ENCODE data around the gene STS.

The STS gene

DNA sequence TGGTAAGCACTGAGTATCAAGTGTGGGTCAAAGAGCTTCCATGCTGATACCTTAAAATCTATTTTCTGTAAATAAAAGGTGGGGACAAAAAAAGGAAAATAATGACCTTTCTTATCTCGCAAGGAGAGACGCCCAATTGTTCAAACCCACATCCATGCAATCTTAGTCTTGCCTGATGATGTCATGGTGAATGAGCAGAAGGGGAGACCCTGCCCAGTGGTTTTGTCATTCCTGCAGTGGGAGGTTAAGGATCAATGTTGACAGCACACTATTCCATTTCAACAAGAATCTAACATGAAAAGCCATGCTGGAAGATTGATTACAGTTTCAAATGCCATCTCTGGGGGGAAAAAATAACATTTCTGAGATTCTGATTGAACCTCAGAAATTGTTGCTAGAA is 41.2 kb downstream of the STS start:
- DNase-seq (ENCODE audit: low read depth): no peak

DNA sequence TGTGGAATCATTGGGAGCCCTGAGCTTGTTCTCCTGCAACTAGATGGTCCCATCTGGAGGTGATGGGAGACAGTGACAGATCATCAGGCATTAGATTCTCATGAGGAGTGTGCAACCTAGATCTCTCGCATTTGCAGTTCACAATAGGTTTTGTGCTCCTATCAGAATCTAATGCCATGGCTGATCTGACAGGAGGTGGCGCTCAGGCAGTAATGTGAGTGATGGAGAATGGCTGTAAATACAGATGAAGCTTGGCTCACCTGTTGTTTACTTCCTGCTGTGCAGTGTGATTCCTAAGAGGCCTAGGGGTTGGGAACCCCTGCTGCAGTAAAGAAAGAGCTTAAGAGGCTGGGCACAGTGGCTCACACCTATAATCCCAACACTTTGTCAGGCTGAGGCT is 42.6 kb downstream of the STS start:
- DNase-seq (ENCODE audit: low read depth): no peak

DNA sequence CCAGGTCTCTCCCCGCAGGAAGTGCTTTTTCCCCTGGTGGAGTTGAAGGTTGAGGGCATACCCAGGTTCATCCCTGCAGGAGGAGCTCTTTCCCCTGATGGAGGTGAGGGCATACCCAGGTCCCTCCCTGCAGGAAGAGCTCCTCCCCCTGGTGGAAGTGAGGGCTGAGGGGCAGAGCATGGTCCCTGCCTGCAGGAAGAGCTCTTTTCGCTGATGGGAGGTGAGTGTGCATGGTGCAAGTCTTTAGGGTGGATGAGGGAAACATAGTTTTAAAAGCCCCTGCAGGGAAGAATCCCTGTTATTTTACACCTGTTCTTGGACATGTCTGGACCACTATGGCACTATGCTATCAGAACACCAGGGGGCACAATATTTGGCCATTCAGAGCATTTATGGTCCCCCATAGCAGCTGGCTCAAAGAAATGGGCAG is 44.2 kb downstream of the STS start:
- no peak for DNase-seq (ENCODE audit: low read depth)

DNA sequence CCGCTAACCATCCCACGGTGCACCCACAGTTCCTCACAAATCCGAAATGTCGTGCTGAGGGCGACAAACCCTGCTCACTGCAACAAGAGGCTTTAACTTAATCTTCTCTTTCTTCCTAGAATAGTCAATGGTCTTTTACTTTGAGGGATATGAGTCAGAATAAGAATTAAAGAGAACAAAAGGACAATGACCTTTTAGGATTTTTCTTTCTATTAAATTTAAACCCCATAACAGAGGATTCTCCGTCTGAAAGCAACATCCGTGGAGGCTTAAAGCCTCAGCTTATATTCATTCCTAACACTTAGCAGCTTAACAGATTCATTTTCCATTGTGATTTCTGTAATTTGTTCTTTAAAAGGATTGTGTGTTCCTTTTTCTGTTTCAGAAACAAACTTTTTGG is 45.4 kb downstream of the STS start:
- DNase-seq (ENCODE audit: low read depth): no peak

DNA sequence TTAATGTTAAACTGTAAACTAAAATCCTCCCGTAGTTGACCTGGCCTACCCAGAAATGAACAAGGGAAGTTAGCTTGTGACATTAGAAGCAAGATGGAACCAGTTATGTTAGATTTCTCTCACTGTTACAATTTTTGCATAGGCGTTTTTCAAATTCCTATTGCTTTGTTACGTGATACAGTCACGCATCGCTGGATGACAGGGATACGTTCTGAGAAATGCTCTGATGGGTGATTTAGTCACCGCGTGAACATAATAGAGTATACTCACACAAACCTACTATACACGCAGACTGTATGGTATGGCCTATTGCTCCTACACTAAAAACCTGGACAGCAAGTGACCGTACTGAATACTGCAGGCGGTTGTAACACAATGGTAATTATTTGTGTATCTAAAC is 47.1 kb downstream of the STS start:
- no peak for DNase-seq (ENCODE audit: low read depth)

Measured in HS-27A (cell line).